HG02970 (cell line): ENCODE results near the gene SH2B2.
"Not testable (repeated sequence)": the region's sequence is repeated elsewhere in the genome, so short reads cannot be mapped to it uniquely, and the experiment has no call there.

Experiments used
- ATAC-seq: cut with Tn5 transposase; IDR thresholded peaks from one replicate; pipeline ENCODE4 v1.9.1; 2021; ENCODE audit warnings: mild to moderate bottlenecking, moderate library complexity, moderate number of reproducible peaks; ENCODE audit not compliant: unreplicated experiment, low FRiP score

SH2B2 gene

DNA sequence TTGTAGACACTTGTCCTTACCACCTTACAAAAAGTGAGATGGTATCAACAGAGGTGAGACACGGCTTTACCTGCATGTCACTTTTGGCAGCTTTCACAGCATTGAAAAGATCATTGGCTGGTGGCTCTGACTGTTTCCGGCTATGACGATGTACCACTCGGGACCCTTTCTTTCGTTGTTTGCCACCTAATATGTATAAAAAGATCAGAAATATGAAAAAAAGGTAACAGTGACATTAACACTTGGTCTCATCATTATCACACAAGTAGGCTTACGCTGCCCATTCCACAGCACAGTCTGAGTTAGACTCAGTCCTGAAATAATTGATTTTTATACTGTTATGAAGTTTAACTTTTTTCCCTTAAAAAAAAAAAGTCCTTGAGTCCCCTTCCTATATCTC lies 40.5 kb downstream of the SH2B2 start:
- ATAC-seq = not testable (repeated sequence)

DNA sequence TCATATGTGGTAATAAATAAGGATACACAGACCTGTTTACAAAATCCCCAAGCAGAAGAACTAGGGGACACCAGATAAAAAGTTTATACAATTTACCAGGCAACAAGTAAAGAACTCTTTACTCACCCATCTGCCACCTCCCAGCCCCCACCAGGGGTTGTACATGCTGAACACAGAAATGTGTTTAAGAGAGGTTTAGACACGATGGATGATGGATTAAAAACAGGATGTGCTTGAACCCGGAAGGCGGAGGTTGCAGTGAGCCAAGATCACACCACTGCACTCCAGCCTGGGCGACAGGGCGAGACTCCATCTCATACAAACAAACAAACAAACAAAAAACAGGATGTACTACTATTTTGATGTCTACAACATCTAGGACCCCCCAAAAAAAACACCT lies 42.2 kb downstream of the SH2B2 start:
- ATAC-seq = not testable (repeated sequence)

DNA sequence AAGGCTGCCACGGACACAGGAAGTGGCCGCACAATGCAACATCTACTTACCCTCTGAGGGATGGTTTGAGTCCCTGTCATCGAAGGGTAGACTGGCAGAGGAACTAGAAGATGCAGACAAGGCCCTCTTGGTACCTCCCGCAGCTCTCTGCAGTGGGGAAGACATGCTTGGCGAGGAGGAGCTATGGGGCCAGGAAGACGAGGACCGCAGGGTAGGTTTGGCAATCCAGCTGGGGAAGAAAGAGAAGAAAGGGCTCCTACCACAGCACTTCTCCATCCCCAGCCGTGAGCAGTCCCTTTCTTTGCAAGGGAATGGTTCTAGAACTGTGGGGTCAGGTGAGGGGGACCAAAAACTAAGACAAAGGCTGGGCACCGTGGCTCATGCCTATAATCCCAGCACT lies 42.7 kb downstream of the SH2B2 start:
- ATAC-seq = not testable (repeated sequence)

DNA sequence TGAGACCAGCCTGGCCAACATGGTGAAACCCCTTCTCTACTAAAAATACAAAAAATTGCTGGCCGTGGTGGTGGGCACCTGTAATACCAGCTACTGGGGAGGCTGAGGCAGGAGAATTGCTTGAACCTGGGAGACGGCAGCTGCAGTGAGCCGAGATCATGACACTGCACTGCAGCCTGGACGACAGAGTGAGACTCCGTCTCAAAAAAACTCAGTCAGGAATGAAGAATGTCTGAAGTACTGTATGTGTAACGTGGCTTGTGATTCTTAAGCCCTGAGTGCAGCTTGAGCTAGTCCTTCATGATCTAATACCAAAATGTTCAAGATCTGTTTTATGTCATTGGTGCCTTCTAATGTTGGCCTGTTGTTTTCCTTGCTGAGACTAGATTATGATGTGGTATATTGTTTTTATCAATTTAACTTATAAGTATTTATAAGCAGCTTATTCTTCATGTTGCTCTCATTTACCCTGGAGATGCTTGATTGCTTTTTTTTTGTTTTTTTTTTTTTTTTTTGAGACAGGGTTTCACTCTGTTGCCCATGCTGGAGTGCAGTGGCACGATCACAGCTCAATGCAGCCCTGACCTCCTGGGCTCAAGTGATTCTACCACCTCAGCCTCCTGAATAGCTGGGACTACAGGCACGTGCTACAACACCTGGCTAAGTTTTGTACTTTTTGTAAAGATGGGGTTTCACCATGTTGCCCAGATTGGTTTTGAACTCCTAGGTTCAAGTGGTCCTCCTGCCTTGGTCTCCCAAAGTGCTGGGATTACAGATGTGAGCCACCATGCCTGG lies 44.2 kb downstream of the SH2B2 start:
- not testable (repeated sequence) for ATAC-seq

DNA sequence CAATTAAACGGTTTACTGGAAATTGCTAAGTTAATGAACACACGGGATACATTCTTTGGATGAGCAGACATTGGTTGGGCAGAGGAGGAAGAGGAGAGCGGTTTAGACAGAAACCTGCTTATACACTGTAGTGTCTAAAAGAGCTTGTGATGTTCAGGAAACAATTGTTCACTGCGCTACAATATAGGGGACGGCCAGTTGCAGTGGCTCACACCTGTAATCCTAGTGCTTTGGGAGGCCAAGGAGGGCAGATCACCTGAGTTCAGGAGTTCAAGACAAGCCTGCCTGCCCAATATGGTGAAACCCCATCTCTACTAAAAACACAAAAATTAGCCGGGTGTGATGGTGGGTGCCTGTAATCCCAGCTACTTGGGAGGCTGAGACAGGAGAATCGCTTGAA lies 48.9 kb downstream of the SH2B2 start:
- ATAC-seq = not testable (repeated sequence)

DNA sequence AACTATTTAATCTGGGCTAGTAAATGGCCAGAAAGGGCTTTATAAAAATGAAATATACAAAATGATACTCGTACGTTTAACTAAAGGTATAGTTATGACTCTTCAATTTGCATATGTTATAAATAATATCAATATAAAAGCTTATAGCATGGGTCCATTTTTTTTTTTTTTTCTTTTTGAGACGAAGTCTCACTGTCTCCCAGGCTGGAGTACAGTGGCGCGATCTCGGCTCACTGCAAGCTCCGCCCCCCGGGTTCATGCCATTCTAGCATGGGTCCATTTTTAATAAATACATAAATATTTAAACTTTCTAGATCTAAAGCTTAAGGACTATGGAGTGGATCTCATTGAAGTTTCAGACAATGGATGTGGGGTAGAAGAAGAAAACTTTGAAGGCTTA lies 50.3 kb downstream of the SH2B2 start:
- not testable (repeated sequence) for ATAC-seq

DNA sequence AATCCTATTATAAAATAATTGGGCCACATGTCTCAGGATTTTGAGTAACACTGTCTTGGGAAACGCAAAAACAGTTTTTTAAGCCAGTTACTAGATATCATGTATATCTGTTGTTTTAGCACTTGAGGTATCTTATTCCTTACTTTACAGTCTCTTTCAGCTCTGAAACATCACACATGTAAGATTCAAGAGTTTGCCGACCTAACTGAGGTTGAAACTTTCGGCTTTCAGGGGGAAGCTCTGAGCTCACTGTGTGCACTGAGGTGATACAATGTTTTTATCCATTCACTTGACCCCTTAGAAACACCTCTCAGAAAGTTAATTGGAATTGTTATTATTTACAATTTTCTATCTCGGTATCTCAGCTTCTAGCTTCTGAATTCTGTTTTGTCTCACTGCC lies 50.8 kb downstream of the SH2B2 start:
- ATAC-seq = not testable (repeated sequence)

DNA sequence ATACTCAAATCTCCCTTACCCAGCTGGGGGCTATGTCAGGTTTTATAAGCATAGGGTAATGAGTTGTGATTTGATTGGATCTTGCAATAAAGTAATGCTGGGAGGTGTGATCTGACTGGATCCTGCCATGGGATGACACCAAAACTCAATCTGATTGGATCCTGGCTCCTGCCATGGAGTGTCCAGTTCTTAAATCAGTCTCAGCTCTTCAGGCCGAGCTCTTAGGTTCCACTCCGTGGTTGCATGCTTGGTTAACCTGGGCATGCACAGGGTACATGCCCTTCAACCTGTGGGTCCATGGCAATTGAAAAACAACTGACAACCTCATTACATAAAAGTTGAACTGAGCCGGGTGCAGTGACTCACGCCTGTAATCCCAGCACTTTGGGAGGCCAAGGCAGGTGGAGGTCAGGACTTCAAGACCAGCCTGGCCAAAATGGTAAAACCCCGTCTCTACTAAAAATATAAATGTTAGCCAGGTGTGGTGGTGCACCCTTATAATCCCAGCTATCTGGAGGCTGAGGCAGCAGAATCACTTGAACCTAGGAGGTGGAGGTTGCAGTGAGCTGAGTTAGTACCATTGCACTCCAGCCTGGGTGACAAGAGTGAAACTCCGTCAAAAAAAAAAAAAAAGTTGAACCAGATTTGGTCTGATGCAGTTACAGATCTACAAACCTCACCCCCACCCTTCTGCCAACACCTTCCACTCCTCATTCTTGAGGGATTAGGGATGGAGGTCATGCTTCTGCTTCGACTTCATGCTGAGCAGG lies 54.1 kb downstream of the SH2B2 start:
- not testable (repeated sequence) for ATAC-seq

DNA sequence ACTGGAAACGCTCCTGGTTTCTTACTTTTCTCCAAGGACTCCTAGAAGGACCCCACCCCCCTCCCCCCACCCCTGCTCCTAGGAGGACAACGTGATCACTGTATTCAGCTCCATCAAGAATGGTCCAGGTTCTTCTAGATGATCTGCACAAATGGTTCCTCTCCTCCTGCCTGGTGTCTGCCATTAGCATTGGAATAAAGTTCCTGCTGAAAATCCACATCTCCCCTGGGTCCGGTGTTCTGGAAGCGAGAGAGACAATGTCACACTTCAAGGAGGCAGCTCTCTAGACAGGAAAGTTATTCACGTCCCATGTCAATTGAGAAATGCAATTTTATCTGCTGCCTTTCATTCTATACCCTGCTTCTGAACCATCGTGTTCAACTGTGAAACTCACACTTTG lies 60.3 kb downstream of the SH2B2 start:
- not testable (repeated sequence) for ATAC-seq

DNA sequence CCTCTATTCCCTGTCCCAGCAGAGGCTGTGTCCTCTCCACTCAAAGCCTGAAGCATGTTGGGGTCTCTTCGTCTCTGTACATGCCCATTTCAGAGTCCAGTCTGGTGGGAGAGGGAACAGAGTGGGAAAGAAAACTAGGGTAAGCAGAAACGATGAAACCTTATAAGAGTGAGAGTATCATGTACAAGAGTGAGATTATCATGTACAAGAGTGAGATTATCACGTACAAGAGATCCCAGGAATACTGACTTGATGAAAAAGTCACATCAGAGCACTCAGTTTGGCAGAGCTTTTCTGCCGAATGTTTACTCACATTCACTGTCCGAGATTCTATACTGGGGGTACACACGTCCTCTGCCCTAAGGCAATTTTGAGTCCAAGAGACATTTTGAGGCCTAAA lies 69.7 kb downstream of the SH2B2 start, which contains the start of gene SPDYE6:
TSS of gene SPDYE6 (minus strand) at position 101 of the 400 bp plus-strand sequence. CDS start 421 bp downstream, outside the sequence.
- not testable (repeated sequence) for ATAC-seq

DNA sequence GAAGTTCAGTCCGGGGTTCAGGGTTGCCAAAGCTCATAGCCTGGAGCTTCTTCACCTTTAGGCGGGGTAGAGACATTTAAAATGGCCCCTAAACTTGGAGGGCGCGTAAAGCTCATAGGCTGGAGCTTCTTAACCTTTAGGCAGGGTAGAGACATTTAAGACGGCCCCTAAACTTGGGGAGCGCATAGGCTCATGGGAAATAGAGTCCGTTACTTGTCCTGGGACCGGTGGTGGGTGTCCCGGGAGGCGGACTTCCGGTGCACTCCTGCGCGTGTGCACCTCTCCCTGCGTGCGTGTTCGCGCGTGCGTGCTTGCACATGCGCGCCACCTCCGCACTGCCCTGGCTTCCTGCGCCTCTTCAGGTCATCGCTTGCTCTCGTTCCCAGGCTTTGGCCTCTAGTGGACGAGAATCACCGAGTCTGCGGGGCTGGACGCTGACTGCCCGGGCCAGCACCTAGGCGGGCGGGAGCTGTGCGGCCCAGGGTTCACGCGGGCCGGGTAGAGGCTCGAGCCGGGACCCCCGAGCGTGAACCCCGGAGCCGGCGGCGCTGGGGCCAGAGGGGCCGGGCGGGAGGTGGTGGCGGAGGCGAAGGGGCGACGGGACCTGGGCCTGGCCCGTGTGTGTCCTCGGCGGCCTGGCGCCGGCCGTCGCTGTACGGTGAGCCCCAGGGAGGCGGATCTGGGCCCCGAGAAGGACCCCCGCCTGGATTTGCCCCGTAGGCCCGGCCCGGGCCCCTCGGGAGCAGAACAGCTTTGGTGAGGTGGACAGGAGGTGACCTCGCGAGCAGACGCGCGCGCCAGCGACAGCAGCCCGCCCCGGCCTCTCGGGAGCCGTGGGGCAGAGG lies 77.1 kb downstream of the SH2B2 start:
- peak; percentile 98 for ATAC-seq

DNA sequence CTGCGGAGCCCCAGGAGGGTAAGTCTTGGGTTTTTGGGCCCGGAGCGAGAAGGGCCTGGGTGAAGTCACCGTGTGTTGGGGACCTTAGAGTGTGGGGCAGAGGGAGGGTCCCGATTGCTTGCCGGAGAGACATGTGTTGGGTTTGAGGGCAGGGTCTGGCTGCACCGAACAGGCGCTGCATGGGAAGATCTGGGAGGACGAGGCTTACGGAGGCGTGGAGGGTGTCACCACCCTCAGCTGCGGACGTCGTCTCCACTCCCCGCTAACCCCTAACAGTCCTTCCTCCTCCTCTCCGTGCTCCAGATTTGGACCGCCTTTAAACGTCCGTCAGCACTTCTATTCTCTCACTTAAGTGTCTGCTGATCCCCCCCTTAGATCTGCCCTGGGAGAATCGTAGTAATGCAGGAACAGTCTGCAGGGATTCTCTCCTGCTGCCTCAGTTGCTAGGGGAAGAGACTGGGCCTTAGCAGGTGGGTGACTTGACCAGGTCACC lies 77.8 kb downstream of the SH2B2 start:
- not testable (repeated sequence) for ATAC-seq

DNA sequence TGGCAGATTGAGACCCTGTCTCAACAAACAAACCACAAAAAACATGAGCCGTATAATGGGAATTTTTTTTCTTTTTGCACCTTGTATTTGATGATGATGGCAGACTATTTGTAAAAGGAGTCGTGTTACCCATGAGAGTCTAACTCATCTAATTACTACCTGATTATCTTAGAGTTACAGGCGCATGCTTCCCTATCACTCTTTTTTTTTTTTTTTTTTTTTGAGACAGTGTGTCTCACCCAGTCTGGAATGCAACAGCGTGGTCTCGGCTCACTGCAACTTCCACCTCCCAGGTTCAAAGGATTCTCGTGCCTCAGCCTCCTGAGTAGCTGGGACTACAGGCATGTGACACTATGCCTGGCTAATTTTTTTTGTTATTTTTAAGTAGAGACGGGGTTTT lies 78.7 kb downstream of the SH2B2 start:
- not testable (repeated sequence) for ATAC-seq

DNA sequence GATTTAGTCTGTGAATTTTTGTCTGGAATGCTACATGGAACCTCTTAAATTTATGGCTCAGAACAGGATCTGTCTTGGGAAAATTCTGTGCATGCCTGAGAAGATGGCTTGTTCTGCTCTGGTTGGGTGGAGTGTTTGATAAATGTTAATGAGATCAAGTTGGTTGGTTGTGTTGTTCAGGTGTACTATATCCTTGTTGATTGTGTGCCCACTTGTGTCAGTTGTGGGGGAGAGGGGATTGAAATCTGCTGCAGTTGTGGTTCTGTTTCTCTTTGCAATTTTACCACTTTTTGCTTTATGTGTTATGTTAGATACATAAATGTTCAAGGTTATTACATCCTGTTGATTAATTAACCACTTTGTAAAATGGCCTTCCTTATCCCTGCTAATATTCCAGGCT lies 83.4 kb downstream of the SH2B2 start:
- not testable (repeated sequence) for ATAC-seq
